M059J (cell line): ENCODE results near the gene ADGRF3. TPM values are rescaled to one million over a fixed set of nuclear protein-coding genes. Genes with fewer than 3 reads are reported as not detected.
"Not testable (repeated sequence)": the region's sequence is repeated elsewhere in the genome, so short reads cannot be mapped to it uniquely, and the experiment has no call there.

Experiments
- DNase-seq: peaks from one replicate; pipeline ENCODE4 v3.0.0-alpha.2; 2012; ENCODE audit warnings: low read depth
- total RNA-seq: library from RNA; depleted of rRNA; stranded (reverse); fragments of >200 nt; shearing (Covaris generic); gene quantifications from 2 replicates; pipeline ENCODE4 v1.2.3, GENCODE V29; 2014

Gene ADGRF3
- total RNA-seq, 1 experiment from 2014 or later = 0.10 TPM

GRCh38 chr2:26317377-26318105, 29.0 kb downstream of the ADGRF3 start:
- DNase-seq = no peak

DNA sequence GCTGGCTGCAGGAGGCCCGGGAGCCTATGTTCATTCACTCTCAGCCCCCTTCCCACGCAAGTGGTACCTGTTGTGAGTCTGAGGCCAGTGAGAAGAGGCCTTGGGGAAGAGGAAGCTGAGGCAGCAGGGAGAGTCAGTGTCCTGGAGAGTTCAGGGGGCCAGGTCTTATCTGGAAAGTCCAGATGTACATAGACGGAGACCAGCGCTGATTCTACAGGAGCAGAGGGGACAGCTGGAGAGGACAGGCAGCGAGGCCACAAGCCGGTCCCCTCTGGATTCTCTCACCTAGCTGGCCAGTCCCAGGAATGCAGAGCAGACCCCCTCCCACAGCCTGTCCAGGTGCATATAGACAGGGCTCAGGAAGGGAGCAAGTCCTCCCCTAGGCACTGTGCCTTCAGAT, 29.7 kb downstream of the ADGRF3 start:
- no peak for DNase-seq

GRCh38 chr2:26316041-26316440, 30.5 kb downstream of the ADGRF3 start:
- DNase-seq = peak; percentile 14

DNA sequence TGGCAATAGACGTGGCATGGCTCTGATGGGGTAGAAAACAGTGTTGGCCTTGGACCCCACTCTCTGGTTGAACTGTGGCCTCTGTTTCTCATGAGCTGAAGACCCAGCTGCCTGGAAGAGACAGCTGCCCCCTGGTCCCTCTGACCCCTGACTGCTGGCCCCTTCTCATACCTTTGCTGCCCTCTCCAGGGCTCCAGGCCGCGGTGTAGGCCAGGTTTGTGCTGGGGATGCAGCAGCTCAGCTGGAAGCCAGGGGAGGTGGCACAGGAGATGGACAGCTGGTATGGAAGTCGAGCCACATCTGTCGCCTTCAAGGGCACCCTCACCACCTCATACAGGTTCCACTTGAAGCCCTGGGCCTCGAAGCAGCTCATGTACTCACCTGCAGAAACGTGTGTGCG, 32.3 kb downstream of the ADGRF3 start:
- DNase-seq = no peak

GRCh38 chr2:26313446-26313845, 33.1 kb downstream of the ADGRF3 start:
- no peak for DNase-seq

- DNase-seq = no peak
Measured at GRCh38 chr2:26312471-26312870, 34.1 kb downstream of the ADGRF3 start.

- no peak for DNase-seq
Measured at GRCh38 chr2:26309921-26310320, 36.7 kb downstream of the ADGRF3 start.

DNA sequence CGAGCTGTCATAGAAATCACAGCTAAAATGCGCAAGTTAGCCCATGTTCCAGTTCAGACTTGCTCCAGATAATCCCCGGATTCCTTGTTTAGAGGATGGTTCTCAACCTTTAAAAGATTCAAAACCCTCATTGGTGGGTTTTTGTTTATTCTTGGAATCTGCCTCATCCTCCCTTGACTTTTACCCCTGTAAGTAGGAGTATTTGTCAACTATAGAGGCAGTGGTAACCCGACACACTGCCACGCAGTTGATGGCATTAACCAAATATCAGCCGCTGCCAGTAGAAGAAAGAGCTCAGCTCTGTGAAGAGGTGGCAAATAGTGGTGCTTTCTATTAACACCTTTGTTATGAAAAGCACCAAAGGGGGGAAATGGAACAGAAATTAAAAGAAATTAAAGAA, 41.0 kb downstream of the ADGRF3 start:
- DNase-seq = no peak

GRCh38 chr2:26305094-26305493, 41.5 kb downstream of the ADGRF3 start:
- DNase-seq = not testable (repeated sequence)

- peak; percentile 46 for DNase-seq
Measured at GRCh38 chr2:26302846-26303245, 43.7 kb downstream of the ADGRF3 start.

DNA sequence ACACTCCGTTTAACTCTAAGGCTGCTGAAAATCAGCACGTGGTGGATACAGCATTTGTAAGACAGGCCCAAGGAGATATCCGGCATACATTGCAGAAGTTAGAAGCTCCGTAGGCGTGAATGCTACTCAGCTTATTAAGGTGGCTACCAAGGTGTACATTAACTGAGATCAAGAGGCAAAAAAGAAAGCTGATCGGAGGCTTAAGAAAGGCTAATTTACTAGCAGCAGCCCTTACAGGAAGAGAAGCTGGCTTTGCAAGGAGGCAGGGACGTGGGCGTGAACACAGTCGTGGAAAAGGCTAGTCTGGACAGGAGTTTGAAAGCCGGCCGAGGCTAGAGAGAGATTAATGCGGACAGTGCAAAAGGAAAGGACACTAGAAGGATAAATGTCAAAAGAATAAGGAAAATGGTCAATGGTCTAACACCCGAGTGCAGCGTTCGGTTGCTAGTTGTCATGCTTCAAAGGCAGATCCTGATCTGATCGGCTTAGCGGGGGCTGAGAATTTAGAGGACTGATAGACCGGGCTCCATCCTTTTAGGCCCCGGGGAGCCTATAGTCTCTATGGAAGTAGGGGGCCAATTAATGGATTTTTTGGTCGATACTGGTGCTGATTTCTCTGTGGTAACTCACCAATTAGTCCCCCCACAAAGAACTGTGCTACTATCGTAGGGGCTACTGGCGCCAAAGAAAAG, 46.2 kb downstream of the ADGRF3 start:
- DNase-seq = no peak

- peak; percentile 66 for DNase-seq
Measured at GRCh38 chr2:26299471-26300101, 47.0 kb downstream of the ADGRF3 start.

GRCh38 chr2:26298638-26299393, 47.8 kb downstream of the ADGRF3 start:
- DNase-seq = peak; percentile 43

- DNase-seq = no peak
Measured at GRCh38 chr2:26298286-26298637, 48.3 kb downstream of the ADGRF3 start.

- no peak for DNase-seq
Measured at GRCh38 chr2:26297061-26297460, 49.5 kb downstream of the ADGRF3 start.

DNA sequence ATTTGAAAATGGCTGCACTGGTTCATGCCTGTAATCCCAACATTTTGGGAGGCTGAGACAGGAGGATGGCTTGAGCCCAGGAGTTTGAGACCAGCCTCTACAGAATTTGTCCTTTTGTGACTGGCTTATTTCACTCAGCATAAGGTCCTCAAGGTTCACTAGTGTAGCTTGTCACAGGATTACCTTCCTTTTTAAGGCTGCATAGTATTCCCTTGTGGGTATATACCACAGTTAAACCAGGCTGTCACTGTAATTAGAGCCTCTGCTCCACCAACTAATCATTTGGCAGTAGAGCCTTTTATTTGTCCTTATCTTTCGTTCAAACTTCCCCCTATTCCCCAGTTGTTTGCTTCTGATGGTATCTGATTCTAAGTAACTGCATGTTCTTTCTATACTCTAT, 51.1 kb downstream of the ADGRF3 start:
- DNase-seq = no peak

DNA sequence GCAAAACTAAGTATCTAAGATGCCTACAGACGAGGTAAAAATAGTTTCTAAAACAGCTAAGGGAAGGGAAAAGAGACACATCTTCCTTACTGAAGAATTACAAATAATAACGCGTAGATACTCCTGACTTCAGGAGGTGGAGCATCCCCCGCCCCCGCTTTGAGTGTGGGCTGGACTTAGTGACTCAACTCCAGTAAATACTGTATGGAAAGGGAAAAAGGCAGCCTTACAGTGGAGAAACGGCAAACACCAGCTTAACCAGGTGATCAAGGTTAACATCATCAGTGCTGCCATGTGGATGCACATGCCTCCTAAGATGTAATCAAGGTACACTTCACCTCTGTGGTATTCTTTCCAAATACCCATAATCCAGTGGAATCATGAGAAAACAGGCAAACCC, 53.9 kb downstream of the ADGRF3 start:
- DNase-seq = no peak

GRCh38 chr2:26290001-26290400, 56.6 kb downstream of the ADGRF3 start:
- DNase-seq = no peak

GRCh38 chr2:26285931-26286330, 60.7 kb downstream of the ADGRF3 start:
- no peak for DNase-seq

GRCh38 chr2:26284132-26284531, 62.5 kb downstream of the ADGRF3 start:
- peak; percentile 53 for DNase-seq

GRCh38 chr2:26283606-26284005, 63.0 kb downstream of the ADGRF3 start:
- DNase-seq = no peak

DNA sequence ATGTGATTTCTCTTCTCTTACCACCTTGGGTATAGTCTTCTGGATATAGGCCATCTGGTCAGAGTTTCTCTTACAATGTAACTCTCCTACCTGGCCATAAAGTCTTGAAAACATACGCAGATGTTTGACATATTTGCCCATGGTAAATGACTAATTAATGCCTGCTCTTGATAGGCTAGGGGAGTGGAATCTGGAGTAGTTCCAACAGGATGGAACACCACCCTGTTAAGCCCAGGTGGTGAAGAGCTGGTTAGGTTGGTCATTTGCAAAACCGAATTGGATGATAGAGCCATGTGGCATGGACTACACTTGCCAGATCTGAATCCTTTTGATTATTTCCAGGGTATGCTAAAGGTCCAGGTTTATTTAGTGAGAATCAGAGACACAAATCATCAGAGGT, 65.4 kb downstream of the ADGRF3 start:
- DNase-seq = no peak
